Pulmonary artery endothelial cell (primary cell): ENCODE results near the gene EIF4EBP3. TPM values are rescaled to one million over a fixed set of nuclear protein-coding genes. Genes with fewer than 3 reads are reported as not detected.
A peak's percentile ranks its signal among the peaks of the same experiment; 100 is the strongest.

ENCODE experiments used
- DNase-seq: peaks from one replicate; pipeline ENCODE4 v3.0.0-alpha.2; 2011; ENCODE audit warnings: low read depth, low spot score
- total RNA-seq: library from RNA; depleted of rRNA; stranded (reverse); fragments of >200 nt; gene quantifications from 2 replicates; pipeline ENCODE4 v1.2.3, GENCODE V29; 2014

The EIF4EBP3 gene
- total RNA-seq, 1 donor from 2014 or later = 1.4 TPM

- DNase-seq = peak; percentile 65
These were observed 9.8 kb downstream of the EIF4EBP3 start, which contains the start of gene SRA1 for GRCh38 chr5:140557136-140557805. Gene SRA1 (minus strand): TSS chr5:140557473. CDS start chr5:140557452, 21 bp downstream.

GRCh38 chr5:140557965-140558364 is 10.5 kb downstream of the EIF4EBP3 start:
- no peak for DNase-seq

- no peak for DNase-seq
These were observed 11.1 kb downstream of the EIF4EBP3 start for GRCh38 chr5:140558542-140558941.

GRCh38 chr5:140560227-140560626 is 12.8 kb downstream of the EIF4EBP3 start:
- no peak for DNase-seq

- no peak for DNase-seq
These were observed 14.5 kb downstream of the EIF4EBP3 start for GRCh38 chr5:140561753-140562523.

- DNase-seq = no peak
These were observed 16.1 kb downstream of the EIF4EBP3 start for GRCh38 chr5:140563596-140563995.

- DNase-seq = peak; percentile 92
These were observed 16.9 kb downstream of the EIF4EBP3 start, which contains the start of the genes APBB3 and SLC35A4 for GRCh38 chr5:140564196-140565023. Gene APBB3 (minus strand): TSS chr5:140564598. CDS start chr5:140564245, 353 bp downstream. Gene SLC35A4 (plus strand): TSS chr5:140564828. CDS start chr5:140567170, 2,342 bp downstream.

- no peak for DNase-seq
These were observed 17.7 kb downstream of the EIF4EBP3 start for GRCh38 chr5:140565024-140565779.

- DNase-seq = no peak
These were observed 18.3 kb downstream of the EIF4EBP3 start for GRCh38 chr5:140565780-140566095.

- DNase-seq = no peak
These were observed 19.2 kb downstream of the EIF4EBP3 start for GRCh38 chr5:140566665-140567064.

GRCh38 chr5:140567136-140567818 is 19.8 kb downstream of the EIF4EBP3 start:
- DNase-seq = no peak

GRCh38 chr5:140567871-140568270 is 20.4 kb downstream of the EIF4EBP3 start:
- DNase-seq = no peak

- DNase-seq = no peak
These were observed 21.1 kb downstream of the EIF4EBP3 start for GRCh38 chr5:140568443-140569063.

- DNase-seq = no peak
These were observed 21.7 kb downstream of the EIF4EBP3 start for GRCh38 chr5:140569197-140569596.

- no peak for DNase-seq
These were observed 22.6 kb downstream of the EIF4EBP3 start for GRCh38 chr5:140570058-140570457.

GRCh38 chr5:140570488-140570887 is 23.0 kb downstream of the EIF4EBP3 start:
- DNase-seq = no peak

GRCh38 chr5:140571105-140571504 is 23.6 kb downstream of the EIF4EBP3 start:
- no peak for DNase-seq

- no peak for DNase-seq
These were observed 26.2 kb downstream of the EIF4EBP3 start for GRCh38 chr5:140573683-140574082.

- DNase-seq = no peak
These were observed 26.7 kb downstream of the EIF4EBP3 start for GRCh38 chr5:140574165-140574564.

GRCh38 chr5:140575309-140575708 is 27.8 kb downstream of the EIF4EBP3 start:
- DNase-seq = peak; percentile 19
